ENCODE results near the gene NAALADL2. TPM values are rescaled to one million over a fixed set of nuclear protein-coding genes. Genes with fewer than 3 reads are reported as not detected.

The NAALADL2 gene
- total RNA-seq, 6 donors from 2014 or later = 4.4 to 12.6 (median 6.3) TPM

DNA sequence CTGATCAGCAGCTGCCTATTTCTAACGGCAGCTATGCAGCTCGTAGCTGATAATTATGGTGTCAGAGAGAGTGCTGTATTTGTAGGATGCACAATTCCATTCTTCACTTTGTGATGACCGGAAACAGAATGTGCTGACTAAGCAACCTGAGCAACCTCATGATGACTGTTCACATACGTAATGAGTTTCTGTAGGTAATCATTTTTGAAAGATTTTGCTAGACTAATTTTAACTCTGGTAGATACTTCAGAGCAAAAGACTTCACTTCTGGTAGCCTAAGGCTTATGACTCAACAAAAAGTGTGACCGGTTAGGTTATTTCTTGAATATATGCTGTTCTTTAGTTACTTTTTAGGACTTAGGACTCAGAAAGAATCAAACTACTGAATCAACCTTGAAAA, 567.7 kb downstream of the NAALADL2 start:
- ATAC-seq (ENCODE audit: low FRiP score in 2 of 2) = no peak
- no peaks in the 10 kb centered on the region for H3K4me1 ChIP-seq
- H3K36me3 ChIP-seq = no peaks in the 10 kb centered on the region
- no peaks in the 10 kb centered on the region for H3K9me3 ChIP-seq
- DNase-seq = no peak
- 91 to 93% methylated on average over 5 of the region's 5 CpGs for WGBS, 2 donors
- H3K27ac ChIP-seq = no peak overlapping the region
- H3K4me3 ChIP-seq = no peak overlapping the region
- TF ChIP-seq EP300 (IDR thresholded peaks at IDR 0.05) (no peak), POLR2A (IDR thresholded peaks at IDR 0.05) (no peak)
- no peaks in the 10 kb centered on the region for H3K27me3 ChIP-seq

DNA sequence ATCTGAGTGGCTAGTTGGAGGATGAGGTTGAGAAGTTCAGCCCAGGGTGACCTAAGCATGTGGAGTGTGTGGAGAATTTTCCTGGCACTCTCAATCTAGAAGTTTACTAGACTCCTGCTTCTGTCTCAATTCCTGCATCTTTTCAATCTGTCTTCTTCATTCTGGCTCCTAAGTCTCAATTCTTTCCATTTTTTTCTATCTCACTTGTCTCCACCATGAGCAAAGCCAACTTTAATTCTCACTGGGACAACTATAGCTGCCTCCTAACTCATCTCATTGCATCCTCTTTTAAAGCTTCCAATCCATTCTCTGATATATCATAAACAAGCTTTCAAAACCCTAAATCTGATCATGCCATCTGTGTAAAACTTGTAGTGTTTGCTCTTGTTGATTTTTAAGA, 569.3 kb downstream of the NAALADL2 start:
- Histone ChIP-seq H3K27ac (no peak overlapping the region), H3K27me3 (no peaks in the 10 kb centered on the region), H3K4me3 (no peak overlapping the region), H3K9me3 (no peaks in the 10 kb centered on the region), H3K4me1 (no peaks in the 10 kb centered on the region), H3K36me3 (no peaks in the 10 kb centered on the region)
- DNase-seq (no peak), ATAC-seq (ENCODE audit: low FRiP score in 2 of 2) (no peak)
- TF ChIP-seq POLR2AphosphoS5 (IDR thresholded peaks at IDR 0.05) (no peak), EP300 (IDR thresholded peaks at IDR 0.05) (no peak), POLR2A (IDR thresholded peaks at IDR 0.05) (no peak)
- TF ChIP-seq, protein P1, sequence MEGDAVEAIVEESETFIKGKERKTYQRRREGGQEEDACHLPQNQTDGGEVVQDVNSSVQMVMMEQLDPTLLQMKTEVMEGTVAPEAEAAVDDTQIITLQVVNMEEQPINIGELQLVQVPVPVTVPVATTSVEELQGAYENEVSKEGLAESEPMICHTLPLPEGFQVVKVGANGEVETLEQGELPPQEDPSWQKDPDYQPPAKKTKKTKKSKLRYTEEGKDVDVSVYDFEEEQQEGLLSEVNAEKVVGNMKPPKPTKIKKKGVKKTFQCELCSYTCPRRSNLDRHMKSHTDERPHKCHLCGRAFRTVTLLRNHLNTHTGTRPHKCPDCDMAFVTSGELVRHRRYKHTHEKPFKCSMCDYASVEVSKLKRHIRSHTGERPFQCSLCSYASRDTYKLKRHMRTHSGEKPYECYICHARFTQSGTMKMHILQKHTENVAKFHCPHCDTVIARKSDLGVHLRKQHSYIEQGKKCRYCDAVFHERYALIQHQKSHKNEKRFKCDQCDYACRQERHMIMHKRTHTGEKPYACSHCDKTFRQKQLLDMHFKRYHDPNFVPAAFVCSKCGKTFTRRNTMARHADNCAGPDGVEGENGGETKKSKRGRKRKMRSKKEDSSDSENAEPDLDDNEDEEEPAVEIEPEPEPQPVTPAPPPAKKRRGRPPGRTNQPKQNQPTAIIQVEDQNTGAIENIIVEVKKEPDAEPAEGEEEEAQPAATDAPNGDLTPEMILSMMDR (IDR thresholded peaks at IDR 0.05) = no peak

DNA sequence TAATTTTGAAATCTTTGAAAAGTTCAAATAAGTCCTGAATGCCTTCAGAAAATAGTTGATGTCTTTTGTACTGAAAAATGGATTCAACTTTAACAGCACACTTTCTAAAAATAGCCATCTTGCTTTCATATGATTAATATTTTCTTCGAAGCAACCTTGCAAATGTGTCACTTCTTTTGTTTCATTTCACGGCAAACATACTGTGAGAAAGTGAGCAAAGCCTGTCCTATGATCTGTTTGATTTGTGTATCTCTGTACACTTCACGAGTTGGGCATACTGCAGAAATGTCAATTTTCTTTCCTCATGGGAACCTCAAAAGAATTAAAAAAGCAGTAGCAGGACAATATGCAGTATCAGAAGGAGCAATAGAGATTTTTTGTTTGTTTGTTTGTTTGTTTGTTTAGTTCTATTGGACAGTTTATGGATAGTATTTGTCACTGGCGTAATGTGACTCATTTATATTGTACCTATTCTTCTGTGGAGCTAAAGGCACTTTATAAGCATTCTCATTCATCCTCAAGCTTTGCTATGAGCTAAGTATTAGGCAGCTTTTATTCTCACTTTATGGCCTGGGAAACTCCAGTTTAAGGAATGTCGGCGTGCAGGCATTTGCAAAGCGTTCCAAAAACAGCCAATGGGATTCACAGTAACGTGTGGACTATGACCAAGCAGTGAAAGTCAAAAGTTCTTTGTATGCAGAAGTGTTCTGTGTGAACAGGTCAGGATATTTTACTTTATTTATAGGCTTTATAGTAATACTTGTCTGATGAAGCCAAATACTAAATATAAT, 572.0 kb downstream of the NAALADL2 start:
- Histone ChIP-seq H3K27ac (no peak overlapping the region), H3K27me3 (no peaks in the 10 kb centered on the region), H3K4me1 (no peaks in the 10 kb centered on the region), H3K9me3 (no peaks in the 10 kb centered on the region), H3K4me3 (no peak overlapping the region), H3K36me3 (no peaks in the 10 kb centered on the region)
- DNase-seq = no peak
- TF ChIP-seq POLR2AphosphoS5 (IDR thresholded peaks at IDR 0.05) = no peak
- no peak for TF ChIP-seq POLR2A (IDR thresholded peaks at IDR 0.05)
- TF ChIP-seq, protein P1 (IDR thresholded peaks at IDR 0.05) = no peak
- no peak for TF ChIP-seq EP300 (IDR thresholded peaks at IDR 0.05)
- no peak for ATAC-seq (ENCODE audit: low FRiP score in 2 of 2)
- 67 to 73% methylated on average over 8 of the region's 8 CpGs for WGBS, 2 donors

DNA sequence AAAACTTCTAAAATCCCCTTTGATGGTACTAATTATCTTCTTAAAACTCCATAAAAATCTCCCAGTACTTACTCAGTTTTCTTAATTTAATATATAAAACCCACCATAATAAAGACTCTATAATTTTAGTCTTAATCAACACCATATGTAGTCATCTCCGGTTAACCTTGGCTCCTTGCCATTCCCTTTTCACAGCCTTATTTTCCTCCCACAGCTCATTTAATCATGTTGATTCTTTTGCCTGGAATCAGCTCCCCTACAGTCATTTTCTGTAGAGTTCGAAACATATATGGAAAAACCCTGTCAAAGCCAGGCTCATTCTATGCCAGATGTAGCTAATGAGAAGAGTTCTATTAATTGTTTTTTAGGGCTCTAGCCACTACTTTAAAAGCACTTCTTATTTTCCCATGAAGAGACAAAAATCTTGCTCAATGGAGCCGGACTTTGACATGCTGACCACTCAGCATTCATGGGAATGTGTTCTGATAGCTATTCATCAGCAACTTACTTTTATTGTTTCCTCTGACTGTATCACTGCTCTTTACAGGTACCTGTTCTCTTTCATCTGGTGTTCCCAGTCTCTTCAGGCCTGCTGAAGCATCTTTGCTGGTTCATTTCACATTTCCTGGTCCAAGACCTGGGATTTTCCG, 573.4 kb downstream of the NAALADL2 start:
- DNase-seq = no peak
- WGBS, 2 donors = 79 to 84% methylated on average over 4 of the region's 4 CpGs

DNA sequence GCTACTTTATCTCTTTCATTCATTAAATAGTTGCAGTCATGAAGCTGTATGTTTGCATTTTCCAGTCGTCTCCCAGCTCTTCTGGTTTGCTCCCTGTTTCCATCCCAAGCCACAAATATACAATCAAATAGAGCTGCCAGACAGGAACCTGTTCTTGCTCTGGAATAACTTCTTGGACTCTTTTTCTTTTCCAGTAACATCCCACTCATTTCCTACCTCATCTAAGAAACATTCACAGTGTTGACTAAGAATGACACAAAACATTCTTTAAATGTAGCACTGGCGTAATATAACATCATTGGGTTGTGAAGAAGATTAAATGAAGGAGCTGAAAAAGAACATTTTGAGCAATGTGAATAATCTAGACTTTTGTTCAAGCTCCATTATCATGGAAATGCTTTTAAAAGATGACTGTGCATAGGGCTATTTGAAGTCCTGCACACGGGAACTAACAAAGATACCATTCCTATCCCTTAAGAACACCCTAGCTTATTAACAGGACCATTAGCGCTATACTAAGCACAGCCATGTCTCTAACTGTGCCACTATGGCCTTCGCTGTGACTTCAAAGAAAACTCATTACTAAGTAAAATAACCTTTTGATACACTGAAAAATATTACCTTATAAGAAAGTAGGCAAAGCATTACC, 574.0 kb downstream of the NAALADL2 start:
- Histone ChIP-seq H3K4me3 (no peak overlapping the region), H3K4me1 (no peaks in the 10 kb centered on the region), H3K9me3 (no peaks in the 10 kb centered on the region), H3K36me3 (no peaks in the 10 kb centered on the region), H3K27ac (no peak overlapping the region), H3K27me3 (no peaks in the 10 kb centered on the region)
- ATAC-seq (ENCODE audit: low FRiP score in 2 of 2) (peak in 1 of 2 donors; percentile 32), DNase-seq (no peak)
- TF ChIP-seq POLR2AphosphoS5 (IDR thresholded peaks at IDR 0.05) (no peak), POLR2A (IDR thresholded peaks at IDR 0.05) (no peak), EP300 (IDR thresholded peaks at IDR 0.05) (no peak)
- TF ChIP-seq, protein P1 (IDR thresholded peaks at IDR 0.05) = no peak
- 83 to 87% methylated on average over 5 of the region's 5 CpGs for WGBS, 2 donors

More for the DNA sequence above, 573.4 kb downstream of the NAALADL2 start:
- H3K27me3 ChIP-seq = no peaks in the 10 kb centered on the region
- ATAC-seq (ENCODE audit: low FRiP score in 2 of 2) = no peak
- no peaks in the 10 kb centered on the region for H3K4me1 ChIP-seq
- no peak overlapping the region for H3K4me3 ChIP-seq
- H3K36me3 ChIP-seq = no peaks in the 10 kb centered on the region
- TF ChIP-seq POLR2A (IDR thresholded peaks at IDR 0.05) (no peak), POLR2AphosphoS5 (IDR thresholded peaks at IDR 0.05) (no peak), EP300 (IDR thresholded peaks at IDR 0.05) (no peak)
- TF ChIP-seq, protein P1 (IDR thresholded peaks at IDR 0.05) = no peak
- H3K27ac ChIP-seq = no peak overlapping the region
- H3K9me3 ChIP-seq = no peaks in the 10 kb centered on the region

All from upper lobe of left lung (tissue), 6 donors.